HG03432 (cell line): ENCODE measurements around the gene UMAD1.
"Not testable (repeated sequence)": the region's sequence is repeated elsewhere in the genome, so short reads cannot be mapped to it uniquely, and the experiment has no call there.

Experiments used
- ATAC-seq: cut with Tn5 transposase; IDR thresholded peaks from one replicate; pipeline ENCODE4 v1.9.1; 2021; ENCODE audit warnings: mild to moderate bottlenecking, moderate library complexity; ENCODE audit not compliant: unreplicated experiment

Gene UMAD1

GRCh38 chr7:7821517-7821916 lies 181.0 kb downstream of the UMAD1 start:
- ATAC-seq, result no peak

DNA sequence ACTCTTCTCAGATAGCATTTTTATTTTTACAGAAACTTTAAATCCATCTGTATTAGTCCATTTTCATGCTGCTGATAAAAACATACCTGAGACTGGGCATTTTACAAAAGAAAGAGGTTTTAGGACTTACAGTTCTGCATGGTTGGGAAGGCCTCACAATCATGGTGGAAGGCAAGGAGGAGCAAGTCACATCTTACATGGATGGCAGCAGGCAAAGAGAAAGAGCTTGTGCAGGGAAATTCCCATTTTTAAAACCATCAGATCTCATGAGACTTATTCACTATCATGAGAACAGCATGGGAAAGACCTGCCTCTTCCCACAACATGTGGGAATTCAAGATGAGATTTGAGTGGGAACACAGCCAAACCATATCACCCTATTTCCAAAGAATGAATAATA lies 184.7 kb downstream of the UMAD1 start:
- ATAC-seq, result not testable (repeated sequence)

- ATAC-seq, result no peak
Observed at GRCh38 chr7:7829667-7830066, 189.1 kb downstream of the UMAD1 start.

DNA sequence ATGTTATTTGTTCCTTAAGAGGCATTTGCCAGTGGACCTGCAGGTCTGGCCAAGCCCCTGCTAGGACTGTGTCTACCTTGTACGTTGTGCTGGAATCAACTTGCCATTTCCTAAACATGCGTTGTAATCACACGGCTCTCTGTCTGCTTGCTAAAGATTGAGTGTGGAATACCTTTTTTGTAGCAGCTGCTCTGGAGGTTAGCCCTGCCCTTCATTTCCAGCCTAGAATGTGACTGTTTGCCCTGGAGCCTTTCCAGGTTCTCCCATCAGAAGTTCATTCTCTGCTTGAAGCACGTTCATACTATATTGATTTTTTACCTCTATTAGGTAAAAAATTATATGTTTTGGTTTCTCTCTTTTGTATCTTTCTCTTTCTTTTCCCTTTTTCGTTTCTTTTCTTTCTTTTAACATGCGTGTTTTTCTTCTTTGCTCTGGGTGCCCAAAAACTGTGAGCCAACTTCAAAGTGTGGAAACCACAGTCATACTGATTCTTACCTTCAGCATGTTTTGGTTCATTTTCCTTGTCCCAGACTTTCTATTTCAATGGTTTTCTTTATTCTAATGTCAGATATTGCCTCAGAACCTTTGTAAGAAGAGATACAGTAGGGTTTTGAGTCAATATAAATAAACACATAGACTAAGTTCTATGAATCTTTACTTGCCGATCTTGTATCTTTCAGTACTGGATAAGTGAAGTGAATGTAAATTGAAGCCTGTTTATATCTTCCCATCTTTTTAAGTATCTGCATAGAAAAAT lies 189.7 kb downstream of the UMAD1 start:
- no peak for ATAC-seq

DNA sequence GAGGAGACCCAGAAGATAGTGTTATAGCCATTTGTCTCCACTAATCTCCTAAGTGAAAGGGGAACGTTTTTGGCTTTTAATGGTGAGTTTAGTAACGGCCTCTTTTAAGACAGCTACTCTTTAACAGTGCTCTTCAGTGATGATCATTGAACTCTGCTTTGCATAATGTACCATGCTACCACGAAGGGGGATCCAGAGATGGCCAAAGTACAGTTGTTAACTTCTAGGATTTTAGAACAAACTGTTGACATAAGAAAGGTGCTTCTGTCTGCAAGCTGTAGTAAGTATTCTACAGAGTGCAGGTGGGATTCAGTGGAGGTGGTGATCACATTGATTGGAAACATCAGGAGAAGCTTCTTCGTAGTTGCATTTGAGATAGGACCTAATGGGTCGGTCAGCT lies 192.0 kb downstream of the UMAD1 start:
- no peak for ATAC-seq

DNA sequence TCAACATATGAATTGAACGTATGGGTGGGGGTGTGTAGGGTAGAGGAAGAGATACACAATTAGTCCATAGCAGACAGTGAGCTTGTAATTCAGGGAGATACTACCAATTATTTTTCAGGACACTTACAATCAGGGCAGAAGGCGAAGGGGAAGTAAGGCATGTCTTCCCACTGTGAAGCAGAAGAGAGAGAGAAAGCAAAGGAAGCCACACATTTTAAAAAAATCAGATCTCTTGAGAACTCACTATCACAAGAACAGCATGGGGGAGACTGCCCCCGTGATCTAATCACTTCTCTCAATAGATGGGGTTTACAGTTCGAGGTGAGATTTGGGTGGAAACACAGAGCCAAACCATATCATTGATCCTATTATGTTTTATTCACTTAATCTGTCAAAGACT lies 194.2 kb downstream of the UMAD1 start:
- ATAC-seq, result no peak

- no peak for ATAC-seq
Observed at GRCh38 chr7:7841027-7841426, 200.5 kb downstream of the UMAD1 start.

- no peak for ATAC-seq
Observed at GRCh38 chr7:7843240-7843639, 202.7 kb downstream of the UMAD1 start.

DNA sequence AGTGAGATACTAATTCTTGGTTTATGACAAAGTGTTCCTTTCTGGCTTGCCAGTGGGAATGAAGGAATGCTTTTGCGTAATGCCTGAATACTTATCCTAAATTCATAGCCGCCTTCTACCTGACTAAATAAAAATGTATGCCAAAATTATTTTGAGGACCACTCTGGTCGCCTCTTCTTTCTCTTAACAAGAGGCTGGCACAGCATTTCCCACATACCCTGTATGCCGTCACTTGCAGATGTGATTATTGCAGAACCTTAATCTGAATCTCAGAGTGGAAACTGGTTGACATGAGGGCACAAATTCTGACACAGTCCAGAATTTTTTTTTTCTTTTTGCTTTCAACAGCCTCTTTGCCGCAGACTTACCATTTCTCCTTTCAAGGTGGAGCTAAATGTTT lies 203.4 kb downstream of the UMAD1 start:
- no peak for ATAC-seq

DNA sequence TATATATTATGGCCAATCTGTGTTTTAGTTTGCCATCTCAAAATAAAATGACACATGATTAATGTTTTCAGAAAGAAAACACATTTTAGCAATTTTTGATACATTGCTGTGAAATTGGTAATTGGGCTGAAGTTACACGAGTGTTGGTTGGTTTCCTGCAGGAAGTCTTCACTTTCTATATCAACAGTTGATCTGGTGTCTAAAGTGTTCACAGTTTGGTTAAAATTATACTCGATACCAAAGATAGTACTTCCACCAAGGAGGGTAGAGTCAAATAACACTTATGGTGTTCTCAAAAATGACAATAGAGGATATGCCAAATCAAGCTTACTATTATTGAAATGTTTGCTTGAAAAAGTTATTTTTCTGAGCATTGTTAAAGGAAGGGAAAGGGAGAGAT lies 207.7 kb downstream of the UMAD1 start:
- ATAC-seq, result peak; percentile 84

DNA sequence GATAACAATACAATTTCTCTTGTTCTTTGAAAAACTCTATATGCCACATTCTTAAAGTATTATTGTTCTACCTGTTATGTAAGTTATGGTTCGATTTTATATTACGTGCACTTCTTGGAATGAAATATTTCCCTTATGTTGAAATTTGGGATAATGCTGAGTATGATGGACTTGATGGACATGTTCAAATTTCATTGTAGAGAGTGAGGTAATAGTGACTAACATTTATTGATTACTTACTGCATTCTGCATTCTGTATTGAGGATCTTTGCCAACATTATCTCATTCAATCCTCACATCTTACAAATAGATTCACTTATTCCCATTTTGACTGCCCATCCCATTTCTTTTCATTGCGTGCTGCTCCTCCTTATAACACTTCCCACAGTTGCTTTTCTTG lies 208.3 kb downstream of the UMAD1 start:
- no peak for ATAC-seq

DNA sequence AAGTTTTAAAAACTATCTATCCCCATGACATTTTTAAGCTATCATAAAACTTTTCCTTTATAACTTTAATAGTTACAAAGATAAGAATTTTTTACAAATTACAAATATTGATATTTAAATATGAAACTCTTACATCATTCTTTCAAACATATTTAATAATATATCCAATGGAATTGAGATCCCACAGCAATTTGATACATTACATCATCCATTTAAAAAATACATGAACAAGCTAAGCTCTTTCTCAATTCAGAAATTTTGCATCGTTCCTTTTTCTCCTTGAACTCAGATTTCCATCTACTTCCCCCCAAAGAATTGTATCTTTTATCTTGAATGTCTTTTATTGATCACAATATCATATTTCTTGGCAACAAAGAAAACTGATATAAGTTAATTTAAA lies 209.6 kb downstream of the UMAD1 start:
- no peak for ATAC-seq

DNA sequence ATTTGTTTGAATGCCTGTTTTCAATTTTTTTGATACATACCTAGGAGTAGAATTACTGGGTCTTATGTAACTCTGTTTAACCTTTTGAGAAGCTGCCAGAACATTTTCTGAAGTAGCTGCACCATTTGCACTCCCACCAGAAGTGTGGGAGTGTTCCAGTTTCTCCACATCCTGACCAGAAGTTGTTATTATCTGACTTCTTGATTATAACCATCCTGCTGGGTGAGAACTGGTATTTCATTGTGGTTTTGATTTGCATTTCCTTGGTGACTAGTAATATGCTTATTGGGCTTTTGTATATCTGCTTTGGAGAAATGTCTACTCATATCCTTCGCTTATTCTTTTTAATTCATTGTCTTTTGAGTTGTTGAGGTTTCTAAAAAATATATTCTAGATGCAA lies 210.8 kb downstream of the UMAD1 start:
- no peak for ATAC-seq

GRCh38 chr7:7851991-7852390 lies 211.4 kb downstream of the UMAD1 start:
- ATAC-seq, result no peak

DNA sequence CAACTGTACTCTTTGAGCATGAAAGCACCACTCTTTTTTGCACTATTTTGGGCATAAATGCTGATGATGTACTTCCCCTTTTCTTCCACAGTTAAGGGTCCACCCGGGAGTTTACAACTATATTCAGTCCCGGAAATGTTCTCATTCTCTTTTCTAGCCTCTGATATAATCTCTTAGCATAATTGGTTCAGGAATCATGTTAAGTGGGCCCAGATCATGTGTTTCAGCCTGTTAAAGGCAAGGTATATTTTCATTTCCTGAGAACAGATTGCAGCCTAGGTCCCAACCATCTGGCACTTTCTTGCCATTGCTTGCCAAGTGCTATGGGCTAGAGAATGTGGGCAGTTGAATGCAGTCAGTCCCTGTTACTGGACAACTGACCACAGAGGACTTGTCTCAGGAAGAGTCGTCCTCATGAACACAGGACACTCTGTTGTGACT lies 216.6 kb downstream of the UMAD1 start:
- peak; percentile 72 for ATAC-seq

DNA sequence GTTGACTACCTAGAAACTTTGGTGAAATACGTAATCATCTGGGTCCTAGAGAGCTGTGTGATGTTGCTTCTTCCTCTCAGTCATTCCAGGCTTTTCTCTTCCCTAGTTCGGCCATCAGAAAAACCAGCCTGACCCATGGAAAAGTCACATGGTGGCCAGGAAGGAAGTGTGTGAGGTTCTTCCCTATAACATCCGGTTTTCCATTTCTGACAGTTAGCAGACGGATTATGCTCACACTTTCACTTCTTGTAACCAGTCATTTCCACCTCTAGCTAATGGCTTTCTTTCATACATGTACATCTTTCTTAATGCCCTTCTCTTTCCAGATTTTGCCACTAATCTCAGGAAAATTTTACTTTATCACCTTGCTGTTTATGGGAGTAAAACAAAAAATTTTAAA lies 218.0 kb downstream of the UMAD1 start:
- no peak for ATAC-seq

- ATAC-seq, result no peak
Observed at GRCh38 chr7:7859411-7859810, 218.9 kb downstream of the UMAD1 start.

DNA sequence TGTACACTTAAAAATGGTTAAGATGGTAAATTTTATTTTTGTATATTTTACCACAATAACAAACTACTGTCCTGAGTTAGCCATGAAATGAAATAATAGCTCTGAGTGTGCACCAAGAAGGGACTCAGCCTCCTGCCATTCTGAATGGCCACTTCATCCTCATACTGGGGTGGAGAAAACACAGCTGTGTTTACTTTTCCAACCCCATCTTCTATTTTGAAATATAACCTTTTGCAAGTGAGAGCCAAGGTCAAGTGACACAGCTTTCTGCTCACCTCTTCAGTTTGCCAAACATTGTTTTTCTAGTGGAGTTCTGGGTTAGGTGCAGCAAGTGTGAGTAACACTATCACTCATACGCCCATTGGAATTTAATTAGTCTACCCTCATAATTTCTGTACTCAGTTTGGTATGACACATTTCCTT lies 220.7 kb downstream of the UMAD1 start:
- no peak for ATAC-seq

GRCh38 chr7:7862393-7862792 lies 221.8 kb downstream of the UMAD1 start:
- no peak for ATAC-seq

DNA sequence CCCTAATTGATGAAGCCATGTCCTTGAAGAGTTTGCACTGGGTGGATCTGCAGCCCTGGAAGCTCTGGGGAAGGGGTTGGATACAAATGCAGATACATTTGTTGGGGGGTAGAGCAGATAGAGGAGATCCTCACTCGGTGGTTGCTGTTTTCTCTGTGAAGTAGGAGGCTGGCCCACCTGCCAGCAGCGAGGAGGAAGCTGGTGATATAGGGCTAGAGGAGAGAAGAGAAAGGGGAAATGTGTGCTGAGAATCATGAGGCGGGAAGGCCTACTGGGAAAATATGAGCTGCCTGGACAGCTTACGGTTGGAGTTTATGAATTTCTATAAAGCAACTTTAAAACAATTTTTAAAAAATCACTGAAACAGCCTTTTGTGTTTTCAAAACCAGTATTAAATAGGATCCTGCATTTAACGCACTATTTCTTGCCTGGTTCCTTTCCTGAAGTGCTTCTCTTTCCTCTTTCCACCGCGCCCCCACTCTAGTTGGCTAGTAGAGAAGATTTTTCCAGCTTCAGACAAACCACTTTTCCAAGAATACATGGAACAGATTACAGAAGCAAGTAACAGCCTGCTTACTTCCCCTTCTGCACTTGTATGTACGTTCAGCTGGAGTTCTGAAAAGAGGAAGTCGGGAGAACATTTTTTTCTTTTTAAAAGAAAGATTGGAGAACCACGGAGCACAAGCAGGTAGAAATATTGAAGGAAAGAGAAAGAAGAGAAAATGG lies 227.5 kb downstream of the UMAD1 start:
- peak; percentile 50 for ATAC-seq

- ATAC-seq, result peak; percentile 63
Observed at GRCh38 chr7:7868572-7868899, 228.0 kb downstream of the UMAD1 start.

DNA sequence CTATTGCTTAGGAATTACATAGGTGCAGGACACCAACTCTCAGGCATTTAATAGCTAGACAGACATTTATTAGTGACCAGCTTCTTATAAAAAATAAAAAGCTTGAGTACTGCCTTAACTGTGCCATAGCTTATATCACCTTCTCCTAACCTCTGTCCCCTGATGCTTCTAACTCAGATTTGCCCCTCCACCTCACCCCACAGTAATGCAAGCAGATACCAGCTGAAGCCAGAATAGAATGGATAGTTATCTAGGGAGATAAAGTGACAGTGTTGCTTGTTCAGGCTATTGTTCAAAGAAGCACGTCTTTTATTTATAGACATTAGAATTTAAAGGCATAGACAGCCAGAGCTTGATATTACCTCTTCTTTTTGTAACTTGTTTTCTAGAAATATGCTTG lies 228.5 kb downstream of the UMAD1 start:
- no peak for ATAC-seq

DNA sequence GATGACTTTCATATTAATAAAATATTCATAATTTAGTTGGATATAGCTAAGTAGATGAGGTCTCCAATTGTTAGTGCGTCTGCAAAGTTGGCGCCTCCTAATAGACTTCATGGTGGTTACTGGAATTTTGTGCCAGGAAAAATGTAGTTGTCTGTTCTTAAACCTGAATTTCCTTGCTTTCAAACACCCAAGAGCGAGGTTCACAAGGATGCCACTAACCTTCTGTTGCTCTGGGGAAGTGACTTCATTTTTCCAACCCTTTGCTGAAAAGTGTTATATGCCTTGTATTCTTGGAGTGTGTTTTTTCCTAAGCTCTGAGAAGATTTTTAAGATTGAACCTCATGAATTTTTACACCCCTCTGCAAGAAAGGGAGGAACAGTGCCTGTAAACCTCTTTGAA lies 229.1 kb downstream of the UMAD1 start:
- no peak for ATAC-seq
